ENCODE data around the gene CTPS2.

The CTPS2 gene

GRCh38 chrX:16578218-16578617, 134.3 kb downstream of the CTPS2 start:
- TF ChIP-seq GATA2 (IDR thresholded peaks at IDR 0.05; ENCODE audit: low read depth, low read length) (no peak), GATA3 (IDR thresholded peaks at IDR 0.05; ENCODE audit: low read depth, low read length) (no peak)

- TF ChIP-seq GATA3 (IDR thresholded peaks at IDR 0.05; ENCODE audit: low read depth, low read length) (no peak), GATA2 (IDR thresholded peaks at IDR 0.05; ENCODE audit: low read depth, low read length) (no peak)
Observed at GRCh38 chrX:16577483-16578029, 134.9 kb downstream of the CTPS2 start.

GRCh38 chrX:16573781-16574180, 138.7 kb downstream of the CTPS2 start:
- TF ChIP-seq GATA2 (IDR thresholded peaks at IDR 0.05; ENCODE audit: low read depth, low read length): no peak
- TF ChIP-seq GATA3 (IDR thresholded peaks at IDR 0.05; ENCODE audit: low read depth, low read length): no peak

GRCh38 chrX:16567681-16568080, 144.8 kb downstream of the CTPS2 start:
- TF ChIP-seq GATA2 (IDR thresholded peaks at IDR 0.05; ENCODE audit: low read depth, low read length) (no peak), GATA3 (IDR thresholded peaks at IDR 0.05; ENCODE audit: low read depth, low read length) (no peak)

- TF ChIP-seq GATA3 (IDR thresholded peaks at IDR 0.05; ENCODE audit: low read depth, low read length) (no peak), GATA2 (IDR thresholded peaks at IDR 0.05; ENCODE audit: low read depth, low read length) (no peak)
Observed at GRCh38 chrX:16566571-16566970, 145.9 kb downstream of the CTPS2 start.

- TF ChIP-seq GATA2 (IDR thresholded peaks at IDR 0.05; ENCODE audit: low read depth, low read length): no peak
- no peak for TF ChIP-seq GATA3 (IDR thresholded peaks at IDR 0.05; ENCODE audit: low read depth, low read length)
Observed at GRCh38 chrX:16560173-16560572, 152.3 kb downstream of the CTPS2 start.

GRCh38 chrX:16559206-16559619, 153.3 kb downstream of the CTPS2 start:
- TF ChIP-seq GATA2 (IDR thresholded peaks at IDR 0.05; ENCODE audit: low read depth, low read length) (no peak), GATA3 (IDR thresholded peaks at IDR 0.05; ENCODE audit: low read depth, low read length) (no peak)

- TF ChIP-seq GATA2 (IDR thresholded peaks at IDR 0.05; ENCODE audit: low read depth, low read length) (no peak), GATA3 (IDR thresholded peaks at IDR 0.05; ENCODE audit: low read depth, low read length) (no peak)
Observed at GRCh38 chrX:16558489-16558888, 154.0 kb downstream of the CTPS2 start.

- TF ChIP-seq GATA3 (IDR thresholded peaks at IDR 0.05; ENCODE audit: low read depth, low read length) (no peak), GATA2 (IDR thresholded peaks at IDR 0.05; ENCODE audit: low read depth, low read length) (no peak)
Observed at GRCh38 chrX:16552546-16552945, 159.9 kb downstream of the CTPS2 start.

- no peak for TF ChIP-seq GATA3 (IDR thresholded peaks at IDR 0.05; ENCODE audit: low read depth, low read length)
- TF ChIP-seq GATA2 (IDR thresholded peaks at IDR 0.05; ENCODE audit: low read depth, low read length): no peak
Observed at GRCh38 chrX:16547644-16548043, 164.8 kb downstream of the CTPS2 start.

GRCh38 chrX:16544969-16545368, 167.5 kb downstream of the CTPS2 start:
- TF ChIP-seq GATA2 (IDR thresholded peaks at IDR 0.05; ENCODE audit: low read depth, low read length): no peak
- TF ChIP-seq GATA3 (IDR thresholded peaks at IDR 0.05; ENCODE audit: low read depth, low read length): no peak

All from SH-SY5Y (cell line).